ENCODE data around the gene ESR1.
"Not testable (repeated sequence)": the region's sequence is repeated elsewhere in the genome, so short reads cannot be mapped to it uniquely, and the experiment has no call there.

Gene ESR1

GRCh38 chr6:151899796-151900195 is 92.3 kb downstream of the ESR1 start:
- not testable (repeated sequence) for DNase-seq

DNA sequence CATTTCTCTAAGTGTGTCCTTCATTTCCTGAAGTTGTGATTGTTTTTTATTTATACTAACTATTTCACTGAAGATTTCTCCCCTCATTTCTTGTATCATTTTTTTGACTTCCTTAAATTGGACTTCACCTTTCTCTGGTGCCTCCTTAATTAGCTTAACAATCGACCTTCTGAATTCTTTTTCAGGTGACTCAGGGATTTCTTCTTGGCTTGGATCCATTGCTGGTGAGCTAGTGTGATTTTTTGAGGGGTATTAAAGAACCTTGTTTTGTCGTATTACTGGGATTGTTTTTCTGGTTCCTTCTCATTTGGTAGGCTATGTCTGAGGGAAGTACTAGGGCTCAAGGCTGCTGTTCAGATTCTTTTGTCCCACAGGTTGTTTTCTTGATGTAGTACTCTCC is 92.8 kb downstream of the ESR1 start:
- DNase-seq, result no peak

DNA sequence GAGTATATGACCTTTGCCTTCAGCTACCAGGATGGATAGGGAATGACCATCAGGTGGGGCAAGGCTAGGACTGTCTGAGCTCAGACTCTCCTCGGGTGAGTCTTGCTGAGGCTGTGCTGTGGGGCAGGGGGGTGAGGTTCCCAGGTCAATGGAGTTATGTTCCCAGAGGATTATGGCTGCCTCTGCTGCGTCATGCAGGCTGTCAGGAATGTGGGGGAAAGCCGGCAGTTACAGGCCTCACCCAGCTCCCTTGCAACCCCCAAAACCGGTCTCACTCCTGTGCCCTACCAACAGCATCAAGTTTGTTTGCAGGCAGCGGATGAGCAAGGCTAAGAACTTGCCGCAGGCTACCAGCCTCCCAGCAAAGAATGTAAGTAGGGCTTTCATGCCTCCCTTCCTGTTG is 93.5 kb downstream of the ESR1 start:
- DNase-seq, result no peak

- DNase-seq, result no peak
These were observed 97.1 kb downstream of the ESR1 start for GRCh38 chr6:151904631-151905030.

GRCh38 chr6:151905072-151905471 is 97.6 kb downstream of the ESR1 start:
- no peak for DNase-seq

DNA sequence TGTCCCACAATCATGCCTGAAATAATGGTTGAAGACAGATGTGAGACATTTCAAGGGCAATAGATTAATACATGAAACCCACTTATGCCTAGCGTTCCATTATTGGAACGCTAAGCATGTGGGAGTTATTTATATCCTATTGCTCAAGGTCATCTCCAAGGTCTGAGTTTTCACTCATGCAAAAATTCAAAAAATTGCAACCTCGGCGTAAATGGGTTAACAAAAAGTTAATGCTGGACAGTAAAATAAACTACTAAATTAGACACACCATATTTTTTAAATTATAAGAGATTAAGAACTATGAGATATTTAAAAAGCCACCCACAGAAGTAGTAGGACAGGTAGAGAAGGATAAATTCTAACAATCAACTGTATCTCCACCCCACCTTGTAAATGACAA is 98.4 kb downstream of the ESR1 start:
- DNase-seq, result no peak

DNA sequence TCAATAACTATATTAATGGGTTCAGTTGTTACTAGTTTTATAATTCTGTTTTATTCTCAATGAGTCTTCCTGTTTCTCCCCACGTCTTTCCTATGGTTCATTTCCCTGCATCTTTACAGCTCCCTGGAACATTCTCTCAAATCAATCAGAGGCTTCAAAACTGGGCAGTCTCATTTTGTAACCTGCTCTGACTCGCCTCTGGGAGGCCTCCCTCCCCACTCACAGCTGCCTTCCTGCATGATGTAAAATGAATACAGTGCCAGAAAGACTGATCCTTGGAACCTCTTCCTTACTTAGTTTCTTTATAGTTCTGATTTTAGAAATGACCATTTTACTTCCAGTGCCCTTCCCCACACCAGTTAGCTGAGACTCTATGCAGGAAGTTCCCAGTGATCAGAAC is 103.9 kb downstream of the ESR1 start:
- no peak for DNase-seq

DNA sequence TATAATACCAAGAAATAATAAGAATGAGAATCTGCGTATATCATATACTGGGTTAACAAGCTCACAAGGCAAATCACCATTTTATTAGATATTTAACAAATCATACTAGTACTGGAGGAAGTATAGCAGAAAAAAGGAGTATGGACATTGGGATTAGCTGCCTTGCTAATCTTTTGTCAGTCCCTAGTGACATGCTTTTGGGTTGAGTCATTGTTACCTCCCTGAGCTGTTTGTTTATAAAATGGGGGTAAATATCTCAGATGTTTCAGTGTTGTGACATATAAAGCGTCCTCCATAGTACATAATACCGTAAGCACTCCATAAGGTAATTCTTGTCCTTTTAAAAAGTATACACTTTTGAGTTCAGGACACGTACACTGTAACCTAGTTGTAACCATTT is 107.0 kb downstream of the ESR1 start:
- DNase-seq, result no peak

DNA sequence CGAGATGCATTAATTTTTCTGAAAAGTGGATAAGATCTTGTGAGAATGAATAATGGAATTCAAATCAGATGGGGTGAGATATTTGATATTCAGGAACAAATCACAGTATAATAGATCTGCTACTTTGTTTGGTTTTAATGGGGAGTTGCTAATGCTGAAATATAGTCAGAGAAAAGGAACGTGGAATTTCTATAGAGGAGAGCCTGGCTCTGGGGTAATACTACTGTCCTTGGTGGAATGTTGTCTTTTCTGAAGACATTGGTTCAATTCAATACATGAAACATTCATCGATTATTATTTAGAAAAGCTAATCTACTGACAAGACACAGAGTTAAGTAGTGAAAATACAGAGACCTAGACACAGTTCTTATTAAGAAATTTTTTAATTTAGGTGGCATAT is 108.6 kb downstream of the ESR1 start:
- no peak for DNase-seq

- no peak for DNase-seq
These were observed 109.2 kb downstream of the ESR1 start for GRCh38 chr6:151916680-151917164.

DNA sequence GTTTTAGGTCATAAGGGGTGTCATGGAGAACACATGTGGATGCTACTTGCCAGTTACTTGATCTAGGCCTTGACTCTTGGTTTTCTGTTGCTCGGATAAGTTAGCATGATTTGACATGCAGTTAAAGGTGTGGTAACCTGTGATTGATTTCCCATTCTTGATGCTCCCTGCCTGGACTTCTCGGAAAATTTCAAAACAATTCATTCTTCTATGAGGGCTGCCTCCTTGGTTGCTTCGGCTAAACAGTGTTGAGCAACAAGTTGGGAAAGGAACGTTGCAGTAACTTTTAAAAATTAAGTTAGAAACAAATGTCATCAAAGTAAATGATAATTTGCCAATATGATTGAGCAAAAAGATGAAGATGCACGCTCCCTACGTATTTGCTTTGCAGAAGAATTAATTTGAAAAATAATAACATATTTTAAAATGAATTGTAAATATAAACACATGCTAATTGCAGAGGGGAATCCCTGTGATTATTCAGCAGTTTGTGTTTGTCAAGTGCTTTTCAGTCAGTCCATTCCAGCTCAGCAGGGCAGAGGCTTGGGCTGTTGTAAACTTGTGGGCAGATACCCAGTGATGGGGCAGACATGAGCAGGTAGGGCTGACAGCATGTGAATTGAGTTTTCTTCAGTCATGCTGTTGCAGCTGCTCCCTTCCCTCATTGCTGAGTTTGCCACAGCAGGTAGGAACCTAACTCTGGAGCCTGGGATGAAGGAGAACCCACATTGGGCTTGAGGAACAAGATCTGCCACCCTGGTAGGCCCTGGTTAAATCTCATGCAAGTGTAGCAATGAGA is 110.2 kb downstream of the ESR1 start:
- DNase-seq, result no peak

DNA sequence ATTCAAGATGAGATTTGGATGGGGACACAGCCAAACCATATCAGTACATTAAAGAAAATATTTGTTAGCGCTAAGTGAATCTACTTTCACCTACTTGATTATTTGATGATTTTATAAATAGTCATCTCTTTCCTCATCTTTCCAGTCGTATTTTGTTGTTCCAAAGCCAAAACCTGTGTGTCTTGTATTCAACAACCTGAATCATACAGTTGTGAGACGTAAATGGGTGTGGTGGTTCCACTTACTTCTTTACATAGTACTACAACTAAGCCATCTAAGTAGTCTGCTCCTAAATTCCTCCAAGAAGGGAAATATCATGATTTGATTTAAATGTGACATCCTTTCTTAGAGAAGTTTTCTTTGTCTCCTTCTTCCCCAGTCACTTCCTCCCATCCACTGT is 132.8 kb downstream of the ESR1 start:
- no peak for DNase-seq

DNA sequence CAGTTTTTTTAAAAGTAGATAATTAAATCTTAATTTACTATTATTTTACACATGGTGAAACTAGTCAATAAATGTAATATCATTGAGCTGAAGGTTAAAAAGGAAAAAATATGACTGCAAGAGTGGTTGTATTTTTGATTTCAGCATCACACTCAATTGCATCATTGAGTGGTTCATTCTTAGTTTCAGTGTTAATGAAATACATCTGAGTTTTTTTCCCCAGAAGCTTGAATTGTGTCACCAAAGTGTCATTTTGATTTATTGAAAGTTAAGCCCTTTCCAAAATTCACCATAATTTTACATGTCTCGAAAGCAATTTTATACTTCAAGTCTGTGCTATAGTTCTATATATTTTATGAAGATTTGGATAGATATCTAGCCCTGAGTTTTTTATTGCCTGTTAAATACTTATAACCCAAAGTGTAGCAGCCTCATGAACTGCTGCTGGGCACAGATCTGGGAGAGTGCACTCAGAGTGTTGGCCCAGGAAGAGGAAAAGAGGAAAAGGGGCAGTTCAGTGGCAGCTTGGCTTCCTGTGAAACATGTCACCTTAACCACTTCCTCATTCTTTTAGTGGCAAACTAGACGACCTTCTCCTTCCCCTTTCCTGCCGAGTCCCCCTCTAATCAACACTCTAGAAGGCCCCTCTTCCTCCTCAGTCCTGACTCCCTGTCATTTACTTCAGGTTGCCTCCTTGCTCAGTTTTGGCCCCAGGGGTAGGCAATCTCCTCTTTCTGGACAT is 140.7 kb downstream of the ESR1 start:
- DNase-seq, result no peak

DNA sequence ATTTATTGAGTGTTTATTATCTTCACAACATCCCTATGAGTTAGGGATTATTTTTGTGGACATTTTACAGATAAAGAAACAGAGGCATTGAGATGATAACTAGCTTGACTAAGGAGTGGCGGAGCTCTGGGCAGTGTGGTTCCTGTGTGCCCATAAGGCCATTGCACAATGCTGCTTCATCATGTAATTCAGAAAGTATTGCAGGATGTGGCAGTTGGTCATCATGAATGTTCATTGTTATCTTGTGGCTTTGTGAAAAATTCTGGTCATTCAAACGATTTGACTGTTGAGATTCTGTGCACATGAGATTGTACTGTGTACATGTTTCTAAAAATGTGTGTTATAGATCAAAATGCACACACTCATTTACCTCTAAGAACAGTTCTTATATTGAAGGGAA is 150.8 kb downstream of the ESR1 start:
- DNase-seq, result no peak

DNA sequence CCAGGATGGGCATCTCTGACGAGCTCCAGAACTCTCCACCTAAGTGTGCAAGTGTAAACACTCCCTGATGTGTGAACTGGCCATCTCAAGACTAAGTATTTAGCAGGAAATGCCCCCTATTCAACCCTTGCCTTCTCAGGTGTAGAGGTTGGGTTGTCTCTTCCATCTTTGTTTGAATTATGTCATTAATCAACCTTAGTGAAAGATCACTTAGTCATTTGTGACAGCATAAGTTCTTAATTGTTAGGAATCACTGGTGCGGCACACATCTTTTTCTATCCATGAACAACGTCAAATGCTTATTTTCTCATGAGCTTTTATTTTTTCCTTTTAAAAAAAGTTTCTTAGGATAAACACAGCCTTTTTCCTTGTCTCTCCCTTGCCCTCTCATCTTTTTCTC is 151.6 kb downstream of the ESR1 start:
- no peak for DNase-seq

DNA sequence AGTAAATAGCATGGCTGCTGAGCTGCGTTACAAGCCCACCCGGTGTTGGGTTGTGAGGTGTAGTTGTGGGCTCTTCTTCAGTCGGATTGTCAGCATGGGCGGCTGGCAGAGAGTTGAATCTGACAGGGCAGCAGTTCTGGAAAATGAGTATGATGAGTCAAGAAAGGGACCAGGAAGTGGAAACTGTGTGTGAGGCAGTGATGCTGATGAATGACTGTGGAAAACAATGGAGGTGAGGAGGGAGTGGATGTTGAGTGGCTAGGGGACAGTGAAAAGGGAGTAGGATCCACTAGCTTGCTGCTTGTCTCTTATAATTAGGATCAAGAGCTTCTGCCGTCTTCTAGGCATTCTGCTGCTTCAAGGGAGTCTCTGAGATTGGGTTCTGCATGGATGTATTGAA is 154.3 kb downstream of the ESR1 start:
- DNase-seq, result peak; percentile 2

GRCh38 chr6:151962246-151962846 is 154.9 kb downstream of the ESR1 start:
- DNase-seq, result peak; percentile 18

- DNase-seq, result no peak
These were observed 155.5 kb downstream of the ESR1 start for GRCh38 chr6:151963001-151963400.

- not testable (repeated sequence) for DNase-seq
These were observed 156.9 kb downstream of the ESR1 start for GRCh38 chr6:151964412-151964811.

GRCh38 chr6:151974061-151974617 is 166.7 kb downstream of the ESR1 start:
- no peak for DNase-seq

DNA sequence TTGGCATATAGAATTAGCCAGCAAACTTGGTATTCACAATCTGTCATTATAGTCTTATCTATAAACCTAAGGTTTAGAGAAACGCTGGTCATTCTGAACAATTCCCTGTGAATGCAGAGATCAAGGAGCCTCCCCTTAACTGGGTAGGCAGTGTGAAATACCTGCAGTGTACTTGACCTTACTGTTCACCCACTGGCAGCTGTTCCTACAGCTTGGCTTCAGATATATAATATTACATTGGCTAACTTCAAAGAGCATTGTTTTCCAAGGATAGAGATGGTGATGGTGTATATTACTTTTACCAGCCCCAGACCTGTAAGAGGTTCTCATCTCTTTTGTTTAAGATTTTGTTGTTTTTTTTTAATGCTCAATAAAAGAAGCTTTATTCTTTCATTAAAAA is 168.3 kb downstream of the ESR1 start:
- DNase-seq, result no peak

GRCh38 chr6:151988199-151988598 is 180.7 kb downstream of the ESR1 start:
- DNase-seq, result not testable (repeated sequence)

DNA sequence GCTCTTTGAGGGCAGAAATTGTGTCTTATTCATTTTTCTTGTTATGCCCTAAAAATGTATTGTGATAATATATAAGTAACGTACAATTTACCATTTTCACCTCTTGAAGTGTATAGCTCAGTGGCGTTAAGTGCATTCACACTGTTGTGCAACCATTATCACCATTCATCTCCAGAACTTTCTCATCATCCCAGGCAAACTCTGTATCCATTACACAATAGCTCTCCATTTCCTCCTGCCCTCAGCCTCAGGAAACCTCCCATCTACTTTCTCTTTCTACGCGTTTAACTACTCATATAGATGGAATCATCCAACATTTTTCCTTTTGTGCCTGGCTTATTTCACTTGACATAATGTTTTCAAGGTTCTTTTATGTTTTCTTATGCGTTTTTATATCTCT is 184.6 kb downstream of the ESR1 start:
- no peak for DNase-seq

DNA sequence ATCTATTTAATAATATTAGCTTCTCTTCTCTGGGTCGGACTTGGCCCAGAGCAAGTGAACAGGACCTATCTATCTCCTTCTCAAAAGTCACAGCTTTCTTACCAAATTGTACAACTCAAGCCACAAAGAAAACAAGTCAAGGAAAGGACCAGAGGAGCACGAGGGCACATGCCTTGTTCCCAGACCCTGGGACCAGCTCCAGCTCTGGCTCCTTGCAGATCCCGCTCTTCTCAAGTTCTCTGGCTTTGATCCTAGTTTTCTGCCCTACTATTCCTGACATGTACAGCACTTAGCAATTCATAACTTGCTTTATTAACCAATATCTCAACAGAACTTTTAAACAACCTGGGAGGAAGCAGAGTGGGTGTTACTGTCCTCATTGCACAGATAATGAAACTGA is 185.9 kb downstream of the ESR1 start:
- no peak for DNase-seq

Data from stimulated activated CD4-positive, alpha-beta T cell treated with anti-CD3 and anti-CD28 coated beads, Interleukin-15, amount 100 ng/mL, for 24 hours (primary cell).